Muscle layer of colon (tissue), 2 donors: ENCODE results near the gene CYP2U1.

Experiments used
- H3K27ac ChIP-seq: one replicate; pipeline ENCODE4 v1.7.0; 2013; ENCODE audit warnings: low read depth, mild to moderate bottlenecking, low read length, moderate library complexity
- H3K27me3 ChIP-seq, 2 donors: one replicate each; pipeline ENCODE4 v1.7.0; 2013; ENCODE audit warnings: low read length in 2 of 2, mild to moderate bottlenecking in 2 of 2; ENCODE audit not compliant: insufficient read depth in 2 of 2, control insufficient read depth in 1 of 2
- H3K36me3 ChIP-seq: one replicate; pipeline ENCODE4 v1.7.0; 2013; ENCODE audit warnings: mild to moderate bottlenecking, low read length; ENCODE audit not compliant: insufficient read depth
- H3K4me1 ChIP-seq: one replicate; pipeline ENCODE4 v1.7.0; 2013; ENCODE audit warnings: mild to moderate bottlenecking, low read length; ENCODE audit not compliant: insufficient read depth
- H3K4me3 ChIP-seq, 2 donors: one replicate each; pipeline ENCODE4 v1.7.0; 2013; ENCODE audit warnings: low read length in 2 of 2, low read depth in 1 of 2, mild to moderate bottlenecking in 1 of 2, moderate library complexity in 1 of 2
- H3K9ac ChIP-seq: one replicate; pipeline ENCODE4 v1.7.0; 2013; ENCODE audit warnings: low read length
- H3K9me3 ChIP-seq: one replicate; pipeline ENCODE4 v1.7.0; 2013; ENCODE audit warnings: mild to moderate bottlenecking, low read length
- donor health status: abdominal sarcoma.
- donor health status: Adenocarcinoma of cecum.

The CYP2U1 gene

GRCh38 chr4:107930821-107931774 lies at the start of gene CYP2U1:
Gene CYP2U1 (plus strand): TSS chr4:107931549. CDS start chr4:107931644, 95 bp downstream.
- Histone ChIP-seq H3K27me3 (no peaks in the 10 kb centered on the region), H3K4me1 (peaks cover 9% of the 10 kb centered on the region), H3K9me3 (no peaks in the 10 kb centered on the region), H3K36me3 (no peaks in the 10 kb centered on the region), H3K9ac (peak within 1 kb of the TSS; percentile 72), H3K4me3 (peak within 1 kb of the TSS; percentile 76 to 86), H3K27ac (peak within 1 kb of the TSS; percentile 87)

GRCh38 chr4:107885865-107886264 lies 45.5 kb upstream of the CYP2U1 start:
- Histone ChIP-seq H3K36me3 (no peaks in the 10 kb centered on the region), H3K4me1 (no peaks in the 10 kb centered on the region), H3K9me3 (no peaks in the 10 kb centered on the region), H3K27ac (no peak overlapping the region), H3K9ac (no peak overlapping the region), H3K27me3 (no peaks in the 10 kb centered on the region), H3K4me3 (no peak overlapping the region)

- Histone ChIP-seq H3K4me3 (no peak overlapping the region), H3K27me3 (no peaks in the 10 kb centered on the region), H3K4me1 (no peaks in the 10 kb centered on the region), H3K9ac (no peak overlapping the region), H3K9me3 (no peaks in the 10 kb centered on the region), H3K36me3 (no peaks in the 10 kb centered on the region), H3K27ac (no peak overlapping the region)
These were observed 43.1 kb upstream of the CYP2U1 start for GRCh38 chr4:107888237-107888636.

GRCh38 chr4:107890779-107891178 lies 40.6 kb upstream of the CYP2U1 start:
- peaks cover 12% of the 10 kb centered on the region for H3K4me1 ChIP-seq
- H3K9me3 ChIP-seq: no peaks in the 10 kb centered on the region
- no peaks in the 10 kb centered on the region for H3K36me3 ChIP-seq
- no peak overlapping the region for H3K9ac ChIP-seq
- no peak overlapping the region for H3K27ac ChIP-seq
- no peaks in the 10 kb centered on the region for H3K27me3 ChIP-seq
- H3K4me3 ChIP-seq: no peak overlapping the region

GRCh38 chr4:107891299-107891698 lies 40.0 kb upstream of the CYP2U1 start:
- Histone ChIP-seq H3K27me3 (no peaks in the 10 kb centered on the region), H3K4me3 (no peak overlapping the region), H3K9ac (no peak overlapping the region), H3K36me3 (no peaks in the 10 kb centered on the region), H3K27ac (no peak overlapping the region), H3K4me1 (peaks cover 17% of the 10 kb centered on the region), H3K9me3 (no peaks in the 10 kb centered on the region)

GRCh38 chr4:107893171-107894137 lies 37.9 kb upstream of the CYP2U1 start:
- peaks cover 31% of the 10 kb centered on the region for H3K4me1 ChIP-seq
- H3K9ac ChIP-seq: no peak overlapping the region
- peak overlapping the region; percentile 10 for H3K27ac ChIP-seq
- H3K36me3 ChIP-seq: no peaks in the 10 kb centered on the region
- no peak overlapping the region for H3K4me3 ChIP-seq
- no peaks in the 10 kb centered on the region for H3K9me3 ChIP-seq
- no peaks in the 10 kb centered on the region for H3K27me3 ChIP-seq

- peaks cover 31% of the 10 kb centered on the region for H3K4me1 ChIP-seq
- no peaks in the 10 kb centered on the region for H3K9me3 ChIP-seq
- H3K4me3 ChIP-seq: no peak overlapping the region
- H3K27me3 ChIP-seq: no peaks in the 10 kb centered on the region
- H3K9ac ChIP-seq: no peak overlapping the region
- no peaks in the 10 kb centered on the region for H3K36me3 ChIP-seq
- peak overlapping the region; percentile 10 for H3K27ac ChIP-seq
These were observed 37.2 kb upstream of the CYP2U1 start for GRCh38 chr4:107894138-107894603.

- no peak overlapping the region for H3K9ac ChIP-seq
- H3K4me3 ChIP-seq: no peak overlapping the region
- no peaks in the 10 kb centered on the region for H3K9me3 ChIP-seq
- H3K4me1 ChIP-seq: peaks cover 45% of the 10 kb centered on the region
- H3K36me3 ChIP-seq: no peaks in the 10 kb centered on the region
- H3K27me3 ChIP-seq: no peaks in the 10 kb centered on the region
- H3K27ac ChIP-seq: no peak overlapping the region
These were observed 35.1 kb upstream of the CYP2U1 start for GRCh38 chr4:107896158-107896645.

- H3K36me3 ChIP-seq: no peaks in the 10 kb centered on the region
- no peaks in the 10 kb centered on the region for H3K27me3 ChIP-seq
- H3K4me1 ChIP-seq: peaks cover 49% of the 10 kb centered on the region
- no peak overlapping the region for H3K27ac ChIP-seq
- H3K9me3 ChIP-seq: no peaks in the 10 kb centered on the region
- H3K9ac ChIP-seq: no peak overlapping the region
- no peak overlapping the region for H3K4me3 ChIP-seq
These were observed 34.7 kb upstream of the CYP2U1 start for GRCh38 chr4:107896646-107897045.

- H3K9ac ChIP-seq: no peak overlapping the region
- H3K27me3 ChIP-seq: no peaks in the 10 kb centered on the region
- H3K36me3 ChIP-seq: no peaks in the 10 kb centered on the region
- H3K4me1 ChIP-seq: peaks cover 60% of the 10 kb centered on the region
- peak overlapping the region; percentile 52 for H3K27ac ChIP-seq
- no peaks in the 10 kb centered on the region for H3K9me3 ChIP-seq
- no peak overlapping the region for H3K4me3 ChIP-seq
These were observed 33.5 kb upstream of the CYP2U1 start for GRCh38 chr4:107897823-107898222.

- Histone ChIP-seq H3K27ac (peak overlapping the region; percentile 48), H3K9ac (no peak overlapping the region), H3K4me1 (peaks cover 56% of the 10 kb centered on the region), H3K4me3 (no peak overlapping the region), H3K27me3 (no peaks in the 10 kb centered on the region), H3K9me3 (no peaks in the 10 kb centered on the region), H3K36me3 (no peaks in the 10 kb centered on the region)
These were observed 31.3 kb upstream of the CYP2U1 start for GRCh38 chr4:107900067-107900466.
